Upper lobe of left lung (tissue), 4 donors: ENCODE data around the gene LHX4.

ENCODE experiments used
- EP300 ChIP-seq, 4 donors: sonication (generic); formaldehyde crosslinking; IDR thresholded peaks; one replicate each; pipeline ENCODE4 v1.5.1; 2017; ENCODE audit warnings: antibody characterized with exemption in 4 of 4, control low read depth in 2 of 4
- POLR2A ChIP-seq, 4 donors: fragments of 450-650 bp; IDR thresholded peaks; one replicate each; pipeline ENCODE4 v1.5.1; 2016 to 2017; ENCODE audit warnings: antibody characterized with exemption in 4 of 4, mild to moderate bottlenecking in 2 of 4

DNA sequence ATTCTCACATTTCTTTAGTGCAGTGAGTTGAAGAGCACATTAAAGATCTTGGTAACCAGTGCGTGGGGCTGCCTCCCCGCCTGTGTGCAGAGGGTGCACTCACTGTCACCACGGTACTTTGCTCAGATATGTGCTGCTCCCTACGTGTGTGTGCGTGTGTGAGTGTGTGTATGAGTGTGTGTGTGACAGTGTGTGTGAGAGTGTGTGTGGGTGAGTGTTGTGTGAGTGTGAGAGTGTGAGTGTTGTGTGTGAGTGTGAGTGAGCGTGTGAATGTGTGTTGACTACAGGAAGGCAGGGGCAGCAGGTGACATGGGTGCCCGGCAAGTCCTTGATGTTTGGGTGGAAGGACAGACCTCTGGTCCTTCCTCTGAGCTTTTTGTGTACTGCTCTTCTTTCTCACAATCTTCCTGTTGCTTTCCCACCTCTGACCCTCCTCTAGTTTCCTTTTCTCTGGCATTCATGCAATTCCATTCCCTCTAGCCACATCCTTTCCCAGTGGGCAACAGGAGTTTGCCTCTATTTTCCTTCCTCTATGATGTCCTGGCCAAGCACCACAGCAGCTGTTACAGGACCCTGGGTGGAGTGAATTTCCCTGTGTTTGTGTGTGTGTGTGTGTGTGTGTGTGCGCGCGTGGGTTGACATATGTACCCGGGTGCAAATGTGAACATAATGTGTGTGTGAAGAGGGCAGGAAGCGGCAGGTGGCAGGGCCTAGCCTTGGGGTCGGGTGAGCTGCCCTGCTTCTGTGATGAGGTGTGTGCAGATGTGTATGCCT is 19.8 kb downstream of the LHX4 start:
- TF ChIP-seq POLR2A (IDR thresholded peaks at IDR 0.05), result no peak
- no peak for TF ChIP-seq EP300 (IDR thresholded peaks at IDR 0.05)
